CD4-positive, alpha-beta T cell treated with Interleukin-15 for 4 hours (primary cell): ENCODE results near the gene GLCCI1.
A peak's percentile ranks its signal among the peaks of the same experiment; 100 is the strongest.

Experiments used
- DNase-seq: peaks from one replicate; pipeline ENCODE4 v3.0.0-alpha.2; 2020; ENCODE audit warnings: low spot score

Gene GLCCI1

GRCh38 chr7:8130663-8131062 is 162.1 kb downstream of the GLCCI1 start:
- no peak for DNase-seq

- peak; percentile 70 for DNase-seq
Measured at GRCh38 chr7:8131694-8132605, 163.4 kb downstream of the GLCCI1 start.

DNA sequence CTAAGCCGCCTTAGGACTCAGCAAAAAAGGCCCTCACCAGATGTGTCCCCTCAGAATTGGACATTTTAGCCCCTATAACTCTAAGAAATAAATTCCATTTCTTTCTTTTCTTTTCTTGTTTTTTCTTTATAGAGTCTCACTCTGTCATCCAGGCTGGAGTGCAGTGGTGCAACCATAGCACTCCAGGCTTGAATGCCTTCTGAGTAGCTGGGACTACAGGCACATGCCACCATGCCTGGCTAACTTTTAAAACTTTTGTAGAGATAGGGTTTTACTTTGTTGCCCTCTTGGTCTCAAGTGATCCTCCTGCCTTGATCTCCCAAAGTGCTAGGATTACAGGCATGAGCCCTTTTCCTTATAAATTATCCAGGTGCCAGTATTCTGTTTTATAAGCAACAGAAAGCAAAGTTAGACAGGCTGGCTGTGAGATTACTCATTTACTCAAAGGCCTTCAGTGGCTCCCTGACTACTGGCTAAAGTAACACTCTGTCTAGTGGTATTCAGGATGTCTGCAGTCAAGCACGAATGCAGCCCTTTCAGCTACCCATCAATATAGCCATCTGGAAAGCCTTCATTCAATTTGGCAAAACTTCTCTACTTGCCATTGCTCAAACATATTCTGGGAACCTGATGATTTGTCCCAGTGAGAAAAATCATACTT is 164.7 kb downstream of the GLCCI1 start:
- DNase-seq: no peak

GRCh38 chr7:8134089-8134733 is 165.6 kb downstream of the GLCCI1 start:
- peak; percentile 52 for DNase-seq

DNA sequence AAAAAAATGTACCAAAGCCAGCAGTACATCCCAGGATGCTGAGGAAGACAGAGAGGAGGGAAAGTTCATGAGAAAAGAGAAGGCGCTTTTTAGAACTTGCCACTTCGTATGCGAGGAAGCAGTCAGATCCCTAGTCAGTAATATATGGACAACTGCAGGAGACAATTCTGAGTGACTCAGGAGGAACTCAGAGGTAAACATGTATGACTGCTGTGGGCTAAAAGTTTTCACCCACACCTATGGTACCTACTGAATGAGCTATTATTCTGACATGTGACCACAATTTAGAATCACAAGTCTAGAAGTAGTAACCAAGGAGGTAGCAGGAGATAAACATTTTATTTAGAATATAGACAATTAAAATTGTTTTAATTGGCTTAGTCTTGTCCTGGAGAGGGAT is 166.8 kb downstream of the GLCCI1 start:
- DNase-seq: no peak

GRCh38 chr7:8136051-8136730 is 167.6 kb downstream of the GLCCI1 start:
- DNase-seq: no peak
